Neuron (in vitro differentiated cells): Measurements from ENCODE around the gene VCAN.

Experiments
- H2AFZ ChIP-seq: one replicate; pipeline ENCODE4 v1.6.1; 2013; ENCODE audit warnings: low read depth, mild to moderate bottlenecking, inconsistent platforms, low read length, moderate library complexity
- H3K27me3 ChIP-seq: one replicate; pipeline ENCODE4 v1.6.1; 2013; ENCODE audit warnings: low read length; ENCODE audit not compliant: insufficient read depth
- H3K36me3 ChIP-seq: one replicate; pipeline ENCODE4 v1.6.1; 2013; ENCODE audit warnings: low read length; ENCODE audit not compliant: insufficient read depth
- H3K4me1 ChIP-seq: one replicate; pipeline ENCODE4 v1.6.1; 2013; ENCODE audit warnings: low read length; ENCODE audit not compliant: insufficient read depth
- H3K4me3 ChIP-seq: 2 replicates; pipeline ENCODE4 v1.5.1; 2013; ENCODE audit warnings: mild to moderate bottlenecking, low read length, moderate library complexity
- H3K9me3 ChIP-seq: one replicate; pipeline ENCODE4 v1.6.1; 2013; ENCODE audit warnings: low read length

The VCAN gene

GRCh38 chr5:83490203-83490602 is 18.7 kb downstream of the VCAN start:
- no peak overlapping the region for H3K4me3 ChIP-seq
- H3K9me3 ChIP-seq = peaks cover 4% of the 10 kb centered on the region
- no peak overlapping the region for H2AFZ ChIP-seq
- no peaks in the 10 kb centered on the region for H3K4me1 ChIP-seq
- H3K36me3 ChIP-seq = peaks cover 93% of the 10 kb centered on the region
- no peaks in the 10 kb centered on the region for H3K27me3 ChIP-seq

- Histone ChIP-seq H3K36me3 (peaks cover 93% of the 10 kb centered on the region), H2AFZ (no peak overlapping the region), H3K27me3 (no peaks in the 10 kb centered on the region)
Measured at GRCh38 chr5:83492331-83492730, 20.8 kb downstream of the VCAN start.

GRCh38 chr5:83493644-83494043 is 22.1 kb downstream of the VCAN start:
- peaks cover 94% of the 10 kb centered on the region for H3K36me3 ChIP-seq
- H3K27me3 ChIP-seq = no peaks in the 10 kb centered on the region
- H3K4me1 ChIP-seq = no peaks in the 10 kb centered on the region
- H3K4me3 ChIP-seq = no peak overlapping the region
- peaks cover 6% of the 10 kb centered on the region for H3K9me3 ChIP-seq
- no peak overlapping the region for H2AFZ ChIP-seq

More at GRCh38 chr5:83492331-83492730, 20.8 kb downstream of the VCAN start:
- Histone ChIP-seq H3K9me3 (peaks cover 4% of the 10 kb centered on the region), H3K4me1 (no peaks in the 10 kb centered on the region), H3K4me3 (no peak overlapping the region)

- Histone ChIP-seq H3K27me3 (no peaks in the 10 kb centered on the region), H3K36me3 (peaks cover 94% of the 10 kb centered on the region), H2AFZ (no peak overlapping the region), H3K4me1 (no peaks in the 10 kb centered on the region), H3K4me3 (no peak overlapping the region), H3K9me3 (peaks cover 9% of the 10 kb centered on the region)
Measured at GRCh38 chr5:83494087-83494620, 22.6 kb downstream of the VCAN start.

- peaks cover 95% of the 10 kb centered on the region for H3K36me3 ChIP-seq
- H3K4me3 ChIP-seq = no peak overlapping the region
Measured at GRCh38 chr5:83494666-83495065, 23.1 kb downstream of the VCAN start.

GRCh38 chr5:83496626-83497025 is 25.1 kb downstream of the VCAN start:
- Histone ChIP-seq H3K4me1 (no peaks in the 10 kb centered on the region), H3K4me3 (no peak overlapping the region), H3K9me3 (peaks cover 13% of the 10 kb centered on the region), H2AFZ (no peak overlapping the region), H3K36me3 (peaks cover 95% of the 10 kb centered on the region), H3K27me3 (no peaks in the 10 kb centered on the region)

More at GRCh38 chr5:83494666-83495065, 23.1 kb downstream of the VCAN start:
- no peaks in the 10 kb centered on the region for H3K27me3 ChIP-seq
- peaks cover 9% of the 10 kb centered on the region for H3K9me3 ChIP-seq
- H2AFZ ChIP-seq = no peak overlapping the region
- no peaks in the 10 kb centered on the region for H3K4me1 ChIP-seq

- Histone ChIP-seq H3K4me1 (no peaks in the 10 kb centered on the region), H3K36me3 (peaks cover 95% of the 10 kb centered on the region), H3K4me3 (no peak overlapping the region), H3K9me3 (peaks cover 13% of the 10 kb centered on the region), H3K27me3 (no peaks in the 10 kb centered on the region), H2AFZ (no peak overlapping the region)
Measured at GRCh38 chr5:83498585-83498984, 27.0 kb downstream of the VCAN start.

GRCh38 chr5:83503662-83504061 is 32.1 kb downstream of the VCAN start:
- Histone ChIP-seq H3K27me3 (no peaks in the 10 kb centered on the region), H3K4me3 (no peak overlapping the region), H3K9me3 (peaks cover 22% of the 10 kb centered on the region), H3K36me3 (peaks cover 68% of the 10 kb centered on the region), H3K4me1 (no peaks in the 10 kb centered on the region), H2AFZ (no peak overlapping the region)

GRCh38 chr5:83507431-83507830 is 35.9 kb downstream of the VCAN start:
- H3K27me3 ChIP-seq = no peaks in the 10 kb centered on the region
- no peak overlapping the region for H3K4me3 ChIP-seq
- peaks cover 12% of the 10 kb centered on the region for H3K9me3 ChIP-seq
- H3K36me3 ChIP-seq = peaks cover 57% of the 10 kb centered on the region
- no peak overlapping the region for H2AFZ ChIP-seq
- no peaks in the 10 kb centered on the region for H3K4me1 ChIP-seq

- Histone ChIP-seq H3K27me3 (no peaks in the 10 kb centered on the region), H3K4me1 (no peaks in the 10 kb centered on the region), H3K36me3 (peaks cover 54% of the 10 kb centered on the region), H2AFZ (no peak overlapping the region), H3K9me3 (peaks cover 8% of the 10 kb centered on the region), H3K4me3 (no peak overlapping the region)
Measured at GRCh38 chr5:83509540-83509939, 38.0 kb downstream of the VCAN start.

GRCh38 chr5:83510260-83510659 is 38.7 kb downstream of the VCAN start:
- H3K27me3 ChIP-seq = no peaks in the 10 kb centered on the region
- H3K4me3 ChIP-seq = no peak overlapping the region
- peaks cover 7% of the 10 kb centered on the region for H3K9me3 ChIP-seq
- H3K4me1 ChIP-seq = no peaks in the 10 kb centered on the region
- peaks cover 60% of the 10 kb centered on the region for H3K36me3 ChIP-seq
- no peak overlapping the region for H2AFZ ChIP-seq

- Histone ChIP-seq H3K9me3 (no peaks in the 10 kb centered on the region), H2AFZ (no peak overlapping the region), H3K4me3 (no peak overlapping the region), H3K27me3 (no peaks in the 10 kb centered on the region), H3K36me3 (peaks cover 61% of the 10 kb centered on the region), H3K4me1 (no peaks in the 10 kb centered on the region)
Measured at GRCh38 chr5:83512061-83512745, 40.7 kb downstream of the VCAN start.

GRCh38 chr5:83513081-83513480 is 41.5 kb downstream of the VCAN start:
- Histone ChIP-seq H3K36me3 (peaks cover 65% of the 10 kb centered on the region), H3K4me3 (no peak overlapping the region), H3K9me3 (no peaks in the 10 kb centered on the region), H2AFZ (no peak overlapping the region), H3K4me1 (no peaks in the 10 kb centered on the region), H3K27me3 (no peaks in the 10 kb centered on the region)

GRCh38 chr5:83513491-83513890 is 41.9 kb downstream of the VCAN start:
- peaks cover 69% of the 10 kb centered on the region for H3K36me3 ChIP-seq

More at GRCh38 chr5:83513491-83513890, 41.9 kb downstream of the VCAN start:
- Histone ChIP-seq H2AFZ (no peak overlapping the region), H3K4me3 (no peak overlapping the region), H3K27me3 (no peaks in the 10 kb centered on the region), H3K9me3 (no peaks in the 10 kb centered on the region), H3K4me1 (no peaks in the 10 kb centered on the region)
